Osteocyte (in vitro differentiated cells): ENCODE measurements around the gene TRAF4. TPM values are rescaled to one million over a fixed set of nuclear protein-coding genes. Genes with fewer than 3 reads are reported as not detected.

Source experiments
- DNase-seq: peaks from one replicate; pipeline ENCODE4 v3.0.0; 2021; ENCODE audit warnings: mixed read lengths; ENCODE audit not compliant: unreplicated experiment; ENCODE audit errors: extremely low spot score
- H3K27ac Mint-ChIP-seq: one replicate; pipeline ENCODE4 v1.8.0; 2021; ENCODE audit warnings: mild to moderate bottlenecking, mixed read lengths; ENCODE audit not compliant: unreplicated experiment
- H3K27me3 Mint-ChIP-seq: one replicate; pipeline ENCODE4 v1.8.0; 2021; ENCODE audit warnings: mixed read lengths; ENCODE audit not compliant: unreplicated experiment
- H3K36me3 Mint-ChIP-seq: one replicate; pipeline ENCODE4 v1.8.0; 2021; ENCODE audit warnings: mixed read lengths; ENCODE audit not compliant: unreplicated experiment
- H3K4me1 Mint-ChIP-seq: one replicate; pipeline ENCODE4 v1.8.0; 2021; ENCODE audit warnings: mixed read lengths; ENCODE audit not compliant: unreplicated experiment
- H3K4me3 Mint-ChIP-seq: one replicate; pipeline ENCODE4 v1.8.0; 2021; ENCODE audit warnings: mild to moderate bottlenecking, moderate library complexity, mixed read lengths; ENCODE audit not compliant: unreplicated experiment
- H3K9me3 Mint-ChIP-seq: one replicate; pipeline ENCODE4 v1.8.0; 2021; ENCODE audit warnings: mixed read lengths; ENCODE audit not compliant: unreplicated experiment
- CTCF ChIP-seq: fragments of 200-600 bp; sonication (generic); IDR thresholded peaks from 2 replicates; pipeline ENCODE4 v1.5.0; 2021; ENCODE audit warnings: antibody characterized with exemption, mild to moderate bottlenecking, moderate library complexity
- total RNA-seq: library from RNA; stranded (reverse); gene quantifications from 2 replicates; pipeline ENCODE4 v1.2.1, GENCODE V29; 2021

Gene TRAF4
- total RNA-seq, 1 donor from 2014 or later, result 95.5 TPM

- Mint-ChIP-seq H3K9me3 (no peaks in the 10 kb centered on the region), H3K27ac (no peak overlapping the region)
Measured at GRCh38 chr17:28738680-28739384, 5.0 kb upstream of the TRAF4 start.

GRCh38 chr17:28740406-28741357 is 3.1 kb upstream of the TRAF4 start:
- no peak for TF ChIP-seq CTCF
- no peaks in the 10 kb centered on the region for H3K9me3 Mint-ChIP-seq
- H3K4me3 Mint-ChIP-seq, result no peak overlapping the region
- H3K27ac Mint-ChIP-seq, result no peak overlapping the region
- H3K27me3 Mint-ChIP-seq, result no peaks in the 10 kb centered on the region
- H3K36me3 Mint-ChIP-seq, result peaks cover 2% of the 10 kb centered on the region
- peaks cover 20% of the 10 kb centered on the region for H3K4me1 Mint-ChIP-seq
- no peak for DNase-seq

More at GRCh38 chr17:28738680-28739384, 5.0 kb upstream of the TRAF4 start:
- Mint-ChIP-seq H3K27me3 (no peaks in the 10 kb centered on the region), H3K4me1 (peaks cover 15% of the 10 kb centered on the region), H3K36me3 (peaks cover 2% of the 10 kb centered on the region), H3K4me3 (no peak overlapping the region)
- DNase-seq, result no peak
- no peak for TF ChIP-seq CTCF

- no peak overlapping the region for H3K4me3 Mint-ChIP-seq
- no peak for TF ChIP-seq CTCF
- peaks cover 29% of the 10 kb centered on the region for H3K4me1 Mint-ChIP-seq
- H3K27ac Mint-ChIP-seq, result peak overlapping the region; percentile 23
- no peak for DNase-seq
- no peaks in the 10 kb centered on the region for H3K9me3 Mint-ChIP-seq
- peaks cover 2% of the 10 kb centered on the region for H3K36me3 Mint-ChIP-seq
- H3K27me3 Mint-ChIP-seq, result no peaks in the 10 kb centered on the region
Measured at GRCh38 chr17:28741358-28742349, 2.2 kb upstream of the TRAF4 start.

- H3K4me3 Mint-ChIP-seq, result peak overlapping the region; percentile 89
- no peaks in the 10 kb centered on the region for H3K27me3 Mint-ChIP-seq
Measured at GRCh38 chr17:28744104-28744971, 527 bp downstream of the TRAF4 start.

More at GRCh38 chr17:28744104-28744971, 527 bp downstream of the TRAF4 start:
- peak; percentile 86 for DNase-seq
- Mint-ChIP-seq H3K4me1 (peaks cover 39% of the 10 kb centered on the region), H3K27ac (peak overlapping the region; percentile 89), H3K9me3 (no peaks in the 10 kb centered on the region), H3K36me3 (peaks cover 9% of the 10 kb centered on the region)
- no peak for TF ChIP-seq CTCF
